ENCODE measurements around the gene ZNF117.

ZNF117 gene

GRCh38 chr7:64997927-64998391 is 7.1 kb upstream of the ZNF117 start:
- peak; percentile 38 for DNase-seq (ENCODE audit: low read depth)
- TF ChIP-seq, protein P1, sequence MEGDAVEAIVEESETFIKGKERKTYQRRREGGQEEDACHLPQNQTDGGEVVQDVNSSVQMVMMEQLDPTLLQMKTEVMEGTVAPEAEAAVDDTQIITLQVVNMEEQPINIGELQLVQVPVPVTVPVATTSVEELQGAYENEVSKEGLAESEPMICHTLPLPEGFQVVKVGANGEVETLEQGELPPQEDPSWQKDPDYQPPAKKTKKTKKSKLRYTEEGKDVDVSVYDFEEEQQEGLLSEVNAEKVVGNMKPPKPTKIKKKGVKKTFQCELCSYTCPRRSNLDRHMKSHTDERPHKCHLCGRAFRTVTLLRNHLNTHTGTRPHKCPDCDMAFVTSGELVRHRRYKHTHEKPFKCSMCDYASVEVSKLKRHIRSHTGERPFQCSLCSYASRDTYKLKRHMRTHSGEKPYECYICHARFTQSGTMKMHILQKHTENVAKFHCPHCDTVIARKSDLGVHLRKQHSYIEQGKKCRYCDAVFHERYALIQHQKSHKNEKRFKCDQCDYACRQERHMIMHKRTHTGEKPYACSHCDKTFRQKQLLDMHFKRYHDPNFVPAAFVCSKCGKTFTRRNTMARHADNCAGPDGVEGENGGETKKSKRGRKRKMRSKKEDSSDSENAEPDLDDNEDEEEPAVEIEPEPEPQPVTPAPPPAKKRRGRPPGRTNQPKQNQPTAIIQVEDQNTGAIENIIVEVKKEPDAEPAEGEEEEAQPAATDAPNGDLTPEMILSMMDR (IDR thresholded peaks at IDR 0.05; ENCODE audit: control insufficient read depth, insufficient read depth, low read depth, low read length, missing control alignments): no peak

DNA sequence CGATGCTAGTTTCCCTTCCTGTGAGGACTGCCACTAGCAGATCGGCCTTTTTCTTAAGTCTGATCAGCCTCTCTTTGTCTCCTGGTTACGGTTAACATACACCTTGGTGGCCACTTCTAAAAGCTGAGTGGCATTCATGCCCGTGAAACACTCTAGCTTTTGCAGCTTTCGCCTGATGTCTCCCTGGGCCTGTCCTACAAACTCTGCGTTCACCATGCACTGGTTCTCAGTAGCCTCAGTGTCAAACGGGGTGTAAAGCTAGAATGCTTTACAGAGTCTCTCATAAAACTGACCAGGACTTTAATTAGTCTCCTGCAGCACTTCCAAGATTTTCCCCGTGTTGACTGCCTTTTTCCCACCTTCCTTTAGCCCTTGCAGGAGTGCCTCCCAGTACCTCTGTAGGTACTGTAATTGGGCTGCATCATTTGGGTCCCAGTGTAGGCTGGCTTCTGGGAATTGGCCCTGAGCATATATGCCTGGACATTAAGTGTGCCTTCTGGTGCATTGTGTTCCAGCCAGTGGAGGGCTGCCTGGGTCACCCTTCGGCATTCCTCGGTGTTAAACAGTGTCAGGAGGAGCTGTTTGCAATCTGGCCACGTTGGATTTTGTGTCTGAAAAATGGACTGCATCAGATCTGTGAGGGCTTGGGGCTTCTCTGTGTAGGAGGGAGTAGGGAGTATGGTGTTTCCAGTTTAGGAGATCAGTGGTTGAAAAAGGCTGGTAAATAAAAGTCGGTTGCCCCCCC is 6.5 kb upstream of the ZNF117 start:
- DNase-seq (ENCODE audit: low read depth): no peak
- no peak overlapping the region for H3K4me3 ChIP-seq (ENCODE audit: control insufficient read depth, low read depth, low read length)
- TF ChIP-seq, protein P1 (IDR thresholded peaks at IDR 0.05; ENCODE audit: control insufficient read depth, insufficient read depth, low read depth, low read length, missing control alignments): no peak

More at GRCh38 chr7:64997927-64998391, 7.1 kb upstream of the ZNF117 start:
- no peak overlapping the region for H3K4me3 ChIP-seq (ENCODE audit: control insufficient read depth, low read depth, low read length)

- no peak overlapping the region for H3K4me3 ChIP-seq (ENCODE audit: control insufficient read depth, low read depth, low read length)
- TF ChIP-seq, protein P1 (IDR thresholded peaks at IDR 0.05; ENCODE audit: control insufficient read depth, insufficient read depth, low read depth, low read length, missing control alignments): no peak
- no peak for DNase-seq (ENCODE audit: low read depth)
These were observed 5.5 kb upstream of the ZNF117 start for GRCh38 chr7:64996305-64996704.

- DNase-seq (ENCODE audit: low read depth): no peak
- TF ChIP-seq, protein P1 (IDR thresholded peaks at IDR 0.05; ENCODE audit: control insufficient read depth, insufficient read depth, low read depth, low read length, missing control alignments): no peak
- H3K4me3 ChIP-seq (ENCODE audit: control insufficient read depth, low read depth, low read length): no peak overlapping the region
These were observed 3.1 kb upstream of the ZNF117 start for GRCh38 chr7:64993901-64994300.

DNA sequence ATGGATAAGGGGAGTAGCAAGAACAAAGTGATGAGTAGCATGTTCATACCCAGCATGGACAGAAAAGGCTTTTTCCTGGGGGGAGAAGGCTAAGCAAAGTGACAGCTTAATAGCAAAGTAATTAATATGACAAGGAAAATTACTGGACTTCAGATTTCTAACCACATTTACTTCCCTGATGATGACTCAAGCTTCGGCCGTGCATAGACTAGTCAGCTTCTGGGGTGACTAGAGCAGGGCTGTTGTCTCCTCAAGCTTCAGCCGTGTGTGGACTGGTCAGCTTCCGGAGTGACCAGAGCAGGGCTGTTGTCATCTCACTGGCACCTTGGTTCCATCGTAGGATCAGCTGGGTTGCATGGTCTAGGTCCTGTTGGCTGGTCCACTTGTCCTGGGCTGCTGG is 2.1 kb upstream of the ZNF117 start:
- TF ChIP-seq, protein P1 (IDR thresholded peaks at IDR 0.05; ENCODE audit: control insufficient read depth, insufficient read depth, low read depth, low read length, missing control alignments): no peak
- no peak for DNase-seq (ENCODE audit: low read depth)
- H3K4me3 ChIP-seq (ENCODE audit: control insufficient read depth, low read depth, low read length): no peak overlapping the region

DNA sequence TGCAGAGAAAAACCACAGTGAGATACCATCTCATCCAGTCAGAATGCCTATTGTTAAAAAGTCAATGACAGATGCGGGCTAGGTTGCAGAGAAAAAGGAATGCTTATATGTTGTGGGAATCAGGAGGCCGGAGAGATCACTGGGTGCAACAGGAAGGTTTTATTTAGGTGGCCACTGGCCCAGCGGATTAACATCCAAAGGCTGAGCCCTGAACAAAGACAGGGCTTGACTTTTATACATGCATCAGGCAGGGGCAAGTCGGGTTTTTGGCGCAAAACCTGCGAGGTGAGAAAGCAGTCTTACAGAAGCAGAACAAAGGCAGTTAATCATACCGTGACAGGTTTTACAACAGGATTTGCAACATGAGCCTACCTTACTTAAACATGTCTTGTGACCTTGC is 620 bp downstream of the ZNF117 start:
- TF ChIP-seq, protein P1 (IDR thresholded peaks at IDR 0.05; ENCODE audit: control insufficient read depth, insufficient read depth, low read depth, low read length, missing control alignments): no peak
- no peak overlapping the region for H3K4me3 ChIP-seq (ENCODE audit: control insufficient read depth, low read depth, low read length)
- DNase-seq (ENCODE audit: low read depth): no peak

Measured in AG09309 (cell line).